Right ventricle myocardium inferior (tissue), 1 donor: ENCODE data around the gene CBLB. TPM values are rescaled to one million over a fixed set of nuclear protein-coding genes. Genes with fewer than 3 reads are reported as not detected.

Experiments
- ATAC-seq: fragments of 200-7000 bp; cut with Tn5 transposase; one replicate; pipeline ENCODE4 v1.9.1; 2020; ENCODE audit warnings: mild to moderate bottlenecking, moderate library complexity
- DNase-seq: peaks from one replicate; pipeline ENCODE4 v3.0.0; 2021; ENCODE audit errors: missing footprints
- intact Hi-C: fragments of 100-400 bp; cut with DNase I; formaldehyde crosslinking; loops from one replicate; pipeline ENCODE4 v1.11.0; 2022
- total RNA-seq: library from RNA; stranded (reverse); fragmentation: NEBNext Ultra II Directional; extraction: Animal tissue kit (Norgen Biotek cat#: 25700); gene quantifications from one replicate; pipeline ENCODE4 v1.2.1, GENCODE V29; 2021
- donor health status: DM: no; HTN: yes; CAD: no; lungs with severe emphysema.

Gene CBLB
- total RNA-seq, 1 donor from 2014 or later: 54.6 TPM

DNA sequence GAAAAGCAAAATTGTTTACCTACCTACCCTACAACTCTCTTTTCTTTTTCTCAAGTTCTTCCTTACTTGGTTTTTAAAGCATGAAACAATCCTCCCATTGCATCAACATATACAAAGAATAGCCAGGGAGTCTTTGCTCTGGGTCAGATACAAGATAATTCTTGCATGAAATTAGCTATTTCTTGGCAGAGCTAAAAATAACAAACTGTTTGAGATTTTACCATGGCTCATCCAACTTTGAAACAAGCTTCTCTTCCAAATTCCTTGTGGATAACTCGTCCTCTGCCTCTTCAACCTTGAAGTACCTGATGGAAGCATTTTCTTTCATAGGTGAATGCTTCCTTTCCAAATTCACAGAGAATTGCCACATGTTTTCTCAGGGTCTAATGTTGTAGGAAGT lies 9.2 kb upstream of the CBLB start:
- ATAC-seq (no peak), DNase-seq (no peak)
- intact Hi-C loops: no loop called here

DNA sequence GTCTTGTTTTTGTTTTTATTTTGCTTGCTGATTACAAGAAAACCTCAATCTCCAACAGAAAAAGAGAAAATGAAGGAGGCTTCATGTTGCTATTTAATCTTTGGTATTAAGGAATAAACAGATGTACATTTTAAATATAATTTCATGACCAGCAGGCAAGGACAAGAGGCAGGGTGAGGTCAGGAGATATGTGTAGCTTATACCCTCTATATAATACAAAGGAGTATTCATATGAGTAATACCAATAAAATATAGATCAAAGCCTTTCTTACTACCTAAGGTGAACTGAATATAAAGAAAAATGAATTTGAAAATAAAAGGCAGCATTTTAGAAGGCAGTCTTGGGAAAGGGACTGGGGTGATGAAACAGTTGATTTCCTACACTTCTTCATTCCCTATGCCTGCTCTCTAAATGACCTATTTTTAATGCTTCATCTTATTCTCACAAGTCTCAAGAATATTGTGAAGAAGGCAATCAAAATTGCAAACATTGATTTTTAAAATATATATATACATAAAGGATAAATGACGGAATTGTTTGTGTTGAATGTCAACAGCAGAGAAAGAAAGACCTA lies 8.6 kb upstream of the CBLB start:
- ATAC-seq: no peak
- intact Hi-C loops: no loop called here

DNA sequence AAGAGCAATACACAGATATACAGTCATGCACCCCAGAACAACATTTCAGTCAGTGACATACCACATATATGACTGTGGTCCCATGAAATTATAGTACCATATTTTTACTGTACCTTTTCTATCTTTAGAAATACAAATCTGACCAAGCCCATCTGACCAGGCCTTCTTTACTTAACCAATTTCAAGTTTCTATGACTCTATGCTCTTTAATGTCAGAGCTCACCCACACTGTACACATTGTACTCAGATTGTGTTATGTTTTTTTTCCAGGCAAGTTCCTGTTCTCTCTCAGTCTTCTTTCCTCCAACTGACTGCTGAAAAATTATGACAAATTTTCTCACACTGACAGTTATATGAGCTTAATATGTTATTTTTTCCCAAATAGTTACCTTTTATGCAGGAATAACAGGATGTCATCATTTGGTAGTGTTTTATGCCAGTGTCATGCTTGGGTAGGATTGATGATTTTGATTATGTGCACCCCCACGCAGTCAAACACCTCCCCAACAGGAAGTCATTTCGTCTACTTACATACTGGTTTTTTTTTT lies 8.0 kb upstream of the CBLB start:
- ATAC-seq (no peak), DNase-seq (no peak)
- intact Hi-C loops: no loop called here

More for the DNA sequence above, 8.6 kb upstream of the CBLB start:
- DNase-seq: no peak

DNA sequence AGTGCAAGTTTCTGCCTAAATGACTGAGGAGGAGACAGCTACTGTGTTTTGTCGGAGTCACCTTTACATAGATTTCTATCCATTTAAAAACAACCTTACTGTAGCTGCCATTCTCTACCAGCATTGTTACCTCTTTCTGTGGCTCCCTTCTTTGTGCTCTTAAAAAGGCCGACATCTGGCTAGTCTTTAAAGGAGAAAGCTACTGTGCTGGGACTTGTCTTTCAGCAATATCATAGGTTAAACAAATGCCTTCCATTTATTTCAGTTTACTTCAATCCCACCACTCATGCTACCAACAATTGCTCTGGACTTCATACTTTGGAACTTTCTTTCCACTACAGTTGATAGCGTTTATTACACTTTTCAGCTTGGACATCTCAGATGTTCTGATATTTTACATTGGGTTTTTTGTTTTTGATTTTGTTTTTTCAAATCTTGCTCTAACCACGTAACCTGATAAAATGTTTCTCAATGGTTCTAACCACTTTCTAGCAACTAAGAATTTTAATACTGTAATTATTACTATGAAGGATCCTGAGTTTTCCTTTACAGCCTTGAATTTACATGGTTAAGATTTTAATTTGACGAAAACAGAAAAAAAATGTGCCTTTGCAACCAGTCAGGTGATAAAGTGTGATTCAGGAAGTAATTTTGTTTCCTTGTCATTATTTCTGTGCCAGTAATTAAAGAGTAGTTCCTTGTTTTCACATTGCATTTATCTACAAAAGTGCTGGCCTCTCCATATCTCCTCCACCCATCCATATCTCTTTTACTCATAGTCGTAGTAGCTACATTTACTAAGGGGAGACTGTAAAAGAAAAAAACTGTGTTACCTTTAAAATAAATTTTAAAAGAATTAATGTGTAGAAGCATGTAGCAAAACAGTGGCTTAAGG lies 1.3 kb upstream of the CBLB start:
- intact Hi-C loops: loop anchor here (2.0 to 5.0 kb wide), 6 partner anchors 37 to 337 kb away; no protein-coding TSS in a partner anchor
- ATAC-seq (no peak), DNase-seq (no peak)

DNA sequence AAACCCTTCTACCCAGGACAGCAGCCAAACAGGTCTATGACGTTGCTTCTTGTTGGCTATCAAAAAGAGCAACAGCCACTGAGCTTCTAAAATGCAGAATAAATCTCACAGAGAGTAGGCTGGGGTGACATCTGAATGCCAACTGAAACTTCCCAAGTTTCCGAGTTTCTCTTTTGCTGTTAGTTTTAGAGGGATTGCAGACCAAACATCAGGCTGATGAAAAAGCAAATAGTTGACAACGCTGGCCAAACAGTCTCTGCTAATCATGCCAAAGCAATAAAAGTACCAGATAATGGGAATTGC lies 670 bp upstream of the CBLB start:
- ATAC-seq: no peak
- no peak for DNase-seq
- intact Hi-C loops: loop anchor here (2.0 to 5.0 kb wide), 6 partner anchors 37 to 338 kb away; no protein-coding TSS in a partner anchor

DNA sequence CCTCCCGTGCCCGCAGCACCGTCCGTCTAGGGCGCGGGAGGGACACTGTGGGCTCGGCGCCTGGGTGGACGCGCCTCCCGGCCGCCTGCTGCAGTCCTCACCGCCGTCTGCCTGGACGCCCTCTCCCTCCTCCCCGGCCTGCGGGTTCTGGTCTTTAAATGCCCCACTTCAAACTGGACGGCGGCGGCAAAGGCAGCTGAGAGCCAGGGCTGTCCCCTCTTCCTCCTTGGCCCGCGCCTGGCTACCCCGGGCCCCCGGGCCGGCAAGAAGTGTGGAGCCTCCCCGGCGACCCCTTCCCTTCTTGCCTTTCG lies 426 bp downstream of the CBLB start:
- intact Hi-C loops: loop anchor here (1.0 to 5.0 kb wide), 7 partner anchors 36 to 339 kb away; no protein-coding TSS in a partner anchor
- DNase-seq: peak; percentile 86

DNA sequence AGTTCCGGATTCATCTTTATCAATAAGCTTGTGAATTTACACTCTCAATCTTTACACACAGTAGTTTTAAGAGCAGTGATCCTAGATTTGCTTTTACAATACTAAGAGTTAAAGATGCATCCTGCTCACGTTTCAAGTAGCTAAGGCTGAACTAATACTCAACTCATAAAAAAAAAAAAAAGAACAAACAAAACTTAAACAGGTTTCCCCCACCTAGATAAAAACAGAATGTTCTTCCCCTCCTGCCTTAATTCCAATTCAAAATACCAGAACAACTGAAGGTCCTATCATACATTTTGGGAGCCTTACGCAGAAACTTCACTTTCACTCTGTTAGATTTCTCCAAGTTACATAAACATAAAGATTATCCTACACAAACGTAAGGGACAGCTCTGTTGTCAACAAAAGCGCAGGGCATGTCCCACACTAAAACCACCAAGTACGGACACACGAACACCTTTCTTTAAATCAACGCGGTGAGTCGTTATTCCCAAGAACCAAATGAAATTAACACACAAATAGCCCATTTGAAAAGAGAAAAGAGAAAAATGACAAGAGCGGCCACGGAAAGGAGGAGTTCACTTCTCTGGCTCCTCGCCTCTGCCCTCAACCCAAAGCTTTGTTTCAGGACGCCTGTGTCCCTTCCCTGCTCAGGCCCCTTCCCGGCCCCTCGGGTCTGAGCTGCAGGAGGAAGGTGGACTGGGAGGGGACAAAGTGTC lies 941 bp downstream of the CBLB start:
- no peak for DNase-seq
- ATAC-seq: no peak
- intact Hi-C loops: loop anchor here (1.0 to 5.0 kb wide), 7 partner anchors 36 to 339 kb away; no protein-coding TSS in a partner anchor

More for the DNA sequence above, 426 bp downstream of the CBLB start:
- peak; percentile 49 for ATAC-seq

DNA sequence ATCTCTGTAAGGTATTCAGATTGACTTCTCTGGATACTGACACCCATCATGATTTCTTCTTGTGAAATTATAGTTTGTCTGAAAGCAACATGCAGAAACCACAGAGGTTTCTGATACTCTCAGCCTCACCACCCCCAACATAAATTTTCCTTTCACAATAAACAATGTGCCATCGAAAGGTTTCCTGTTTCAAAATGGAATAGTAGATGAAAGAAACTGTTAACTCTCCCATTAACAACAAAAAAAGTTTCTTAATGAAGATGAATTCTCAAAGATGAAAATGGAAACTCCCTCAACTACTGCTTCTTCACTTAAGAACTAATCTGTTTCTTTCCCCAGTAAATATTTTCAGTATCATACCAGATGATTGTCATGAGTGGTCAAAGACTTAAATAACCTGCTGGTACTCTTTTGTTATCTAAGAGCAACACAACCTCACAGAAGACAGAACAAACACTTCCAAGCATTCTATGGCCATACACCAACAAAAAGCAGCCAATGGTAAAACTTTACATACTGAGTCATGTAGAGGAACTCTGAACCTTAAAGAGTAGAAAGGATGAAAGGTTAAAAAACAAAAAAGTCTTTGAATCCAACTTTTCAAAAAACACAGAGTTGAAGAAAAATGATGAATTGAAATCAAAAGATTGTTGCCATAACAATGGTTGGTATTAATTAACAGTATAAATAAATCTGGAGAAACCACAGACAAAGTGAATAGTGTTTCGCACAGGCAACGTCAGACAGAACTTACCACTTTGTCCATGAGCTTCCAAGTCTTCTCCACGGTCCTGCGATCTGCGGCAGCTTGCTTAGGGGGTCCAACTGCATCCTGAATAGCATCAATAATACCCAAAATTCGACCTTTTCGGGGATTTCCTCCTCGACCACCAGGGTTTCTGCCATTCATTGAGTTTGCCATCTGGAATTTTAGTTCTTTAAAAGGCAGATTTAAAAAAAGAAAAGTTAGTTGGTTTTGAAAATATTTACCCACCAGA lies 1.9 kb downstream of the CBLB start:
- DNase-seq (no peak), ATAC-seq (no peak)
- intact Hi-C loops: loop anchor here (5.0 kb wide), 5 partner anchors 35 to 340 kb away; no protein-coding TSS in a partner anchor

DNA sequence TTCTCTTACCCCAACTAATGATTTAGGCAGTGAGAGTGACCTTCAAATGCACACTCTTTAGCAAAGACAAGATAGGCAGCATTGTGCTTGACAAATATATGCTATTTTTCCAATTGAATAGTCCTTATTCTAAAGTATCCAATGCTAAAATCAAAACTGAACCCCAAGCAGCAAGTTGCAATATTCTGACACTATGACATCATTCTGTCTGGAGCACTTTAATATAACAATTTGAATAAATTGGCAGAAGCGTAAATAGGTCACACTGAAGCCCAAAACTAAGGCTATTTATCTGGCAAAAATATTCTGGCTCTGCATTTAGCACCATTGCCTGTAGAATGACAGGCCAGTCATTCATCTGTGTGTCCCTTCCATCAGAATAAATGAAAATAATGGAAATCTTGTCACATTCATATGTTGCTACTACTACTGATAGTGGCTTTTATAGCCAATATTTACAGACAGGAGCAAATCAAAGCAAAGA lies 2.9 kb downstream of the CBLB start:
- ATAC-seq: no peak
- no peak for DNase-seq
- intact Hi-C loops: loop anchor here (5.0 kb wide), 5 partner anchors 34 to 341 kb away; no protein-coding TSS in a partner anchor

DNA sequence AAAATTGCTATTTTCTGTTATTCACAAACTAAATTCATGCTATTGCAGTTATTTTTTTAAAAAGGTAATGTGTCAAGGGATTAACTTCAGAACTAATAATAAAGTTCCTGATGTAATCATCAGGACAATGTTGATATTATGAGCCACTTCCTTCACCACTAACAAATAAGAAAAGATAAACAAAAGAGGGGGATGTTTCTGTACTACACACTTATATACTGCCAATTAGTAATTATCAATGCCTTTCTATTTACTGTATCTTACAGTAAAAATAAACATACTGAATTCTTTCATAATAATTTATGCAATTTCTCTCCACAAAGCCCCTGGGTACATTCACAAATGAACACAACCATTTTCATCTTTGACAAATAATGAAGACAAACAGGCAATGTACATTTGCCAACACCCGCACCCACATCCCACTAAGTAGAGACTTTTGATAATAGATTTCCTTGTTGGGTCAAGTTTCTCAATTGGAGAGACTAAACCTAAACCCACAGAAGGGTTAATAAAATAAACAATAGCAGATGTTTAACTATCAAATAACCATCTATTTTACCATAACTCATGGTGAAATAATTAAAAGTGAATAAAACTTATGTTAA lies 3.7 kb downstream of the CBLB start:
- ATAC-seq (no peak), DNase-seq (no peak)
- intact Hi-C loops: loop anchor here (5.0 kb wide), 5 partner anchors 33 to 342 kb away; no protein-coding TSS in a partner anchor

DNA sequence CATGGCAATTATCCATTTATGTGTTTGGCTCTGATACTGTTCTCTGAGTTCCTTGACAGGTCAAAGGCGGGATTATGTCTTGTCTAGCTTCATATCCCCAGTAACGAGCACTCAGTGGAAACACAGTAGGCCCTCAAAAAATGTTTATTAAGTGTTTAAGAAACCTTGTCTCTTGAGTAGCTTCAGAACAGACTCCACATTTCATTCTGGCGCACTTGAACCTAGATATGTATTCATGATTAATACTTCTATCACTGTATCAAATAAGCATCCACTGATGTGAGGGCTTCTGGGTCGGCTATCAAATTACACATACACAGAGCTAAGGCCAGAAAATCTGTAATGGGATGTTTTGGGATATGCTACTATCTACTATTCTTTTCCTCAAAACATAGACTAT lies 4.6 kb downstream of the CBLB start:
- intact Hi-C loops: no loop called here
- no peak for DNase-seq
- ATAC-seq: no peak

DNA sequence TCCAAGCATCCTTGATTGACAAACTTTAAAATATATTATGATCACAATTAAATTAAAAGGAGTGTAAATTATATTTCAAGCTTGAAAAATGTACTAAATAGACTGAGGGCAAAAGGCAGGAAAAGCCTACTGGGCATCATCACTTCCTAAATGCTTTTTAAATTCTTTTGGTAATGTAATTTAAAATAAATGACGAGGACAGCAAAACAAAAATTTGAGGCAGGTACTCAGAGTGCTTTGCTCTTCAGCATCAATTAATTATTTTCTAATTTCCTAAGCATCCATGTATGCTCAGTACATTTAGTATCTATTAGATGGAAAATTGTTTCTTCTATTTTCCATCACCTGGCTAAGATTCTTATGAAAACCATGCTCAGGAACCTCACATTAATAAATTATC lies 5.2 kb downstream of the CBLB start:
- ATAC-seq (no peak), DNase-seq (no peak)
- intact Hi-C loops: no loop called here

DNA sequence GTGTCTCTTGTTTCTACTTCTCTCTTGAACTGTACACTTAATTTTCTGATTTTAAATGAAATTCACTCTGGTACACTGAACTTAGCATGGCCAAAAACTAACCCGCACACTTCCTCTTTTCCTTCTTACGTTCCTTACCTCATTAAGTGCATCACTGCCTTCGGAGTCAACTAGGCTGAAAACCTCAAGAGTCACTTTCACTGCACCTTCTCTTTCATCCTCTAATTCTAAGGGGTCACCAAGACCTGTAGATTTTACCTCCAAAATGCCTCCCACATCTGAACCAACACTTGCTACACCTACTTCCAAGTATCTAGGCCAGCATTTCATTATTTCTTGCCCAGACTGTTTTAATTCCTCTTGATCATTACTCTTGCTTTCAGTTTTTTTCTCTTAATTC lies 6.6 kb downstream of the CBLB start:
- DNase-seq (no peak), ATAC-seq (no peak)
- intact Hi-C loops: no loop called here

DNA sequence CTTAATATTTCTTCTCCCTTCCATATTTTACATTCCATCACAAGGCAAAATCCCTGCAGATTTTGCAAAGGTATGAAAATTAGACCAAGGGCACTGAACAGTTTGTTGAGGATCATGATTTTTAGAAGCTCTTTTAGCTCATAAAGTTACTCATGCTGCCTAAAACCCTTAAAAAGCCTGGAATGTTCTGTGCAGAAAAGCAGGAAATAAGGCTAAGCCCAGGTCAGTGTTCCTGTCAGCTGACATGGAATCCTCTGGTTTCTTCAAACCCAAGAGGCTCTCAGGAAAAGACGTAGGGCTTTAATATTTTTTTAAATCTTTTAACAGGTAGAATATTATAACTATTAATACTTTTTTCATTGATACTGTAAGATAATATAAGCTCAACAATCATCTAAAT lies 8.2 kb downstream of the CBLB start:
- no peak for ATAC-seq
- intact Hi-C loops: no loop called here
- no peak for DNase-seq

DNA sequence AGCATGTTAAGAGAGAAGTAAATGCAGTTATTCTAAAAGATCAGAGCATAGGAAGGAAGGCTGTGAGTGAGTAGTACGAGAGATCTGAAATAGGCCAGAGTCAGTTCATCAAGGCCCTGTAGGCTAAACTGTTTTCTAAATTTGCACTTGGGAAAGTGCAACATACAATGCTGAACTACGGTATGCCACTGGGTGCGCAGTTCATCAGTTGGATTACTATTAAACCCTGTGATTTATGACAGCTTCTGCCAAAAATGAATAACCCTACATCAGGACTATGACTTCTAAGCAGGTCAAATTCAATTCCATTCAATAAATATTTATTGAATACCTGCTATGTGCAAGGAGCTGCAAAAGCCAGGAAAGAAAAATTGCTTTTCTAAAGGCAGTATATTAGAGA lies 10.8 kb downstream of the CBLB start:
- DNase-seq (no peak), ATAC-seq (no peak)
- intact Hi-C loops: no loop called here

DNA sequence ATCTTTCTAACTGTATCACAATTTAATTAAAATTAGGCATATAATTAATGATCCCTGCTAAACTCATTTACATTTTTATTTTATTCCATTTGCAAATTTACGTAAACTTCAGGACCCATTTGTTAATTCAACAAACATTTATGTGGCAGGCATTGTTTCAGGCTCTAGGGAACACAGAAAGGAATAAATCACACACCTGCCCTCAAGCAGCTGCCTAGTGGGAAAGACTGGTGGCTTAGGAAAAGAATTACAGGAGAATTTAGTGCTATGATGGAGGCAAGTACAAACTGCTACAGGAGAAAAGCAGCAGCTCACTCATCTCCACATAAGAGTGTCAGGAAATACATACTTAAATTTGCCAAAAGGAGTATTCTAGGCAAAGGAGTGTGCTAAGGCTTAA lies 11.2 kb downstream of the CBLB start:
- ATAC-seq (no peak), DNase-seq (no peak)
- intact Hi-C loops: no loop called here

DNA sequence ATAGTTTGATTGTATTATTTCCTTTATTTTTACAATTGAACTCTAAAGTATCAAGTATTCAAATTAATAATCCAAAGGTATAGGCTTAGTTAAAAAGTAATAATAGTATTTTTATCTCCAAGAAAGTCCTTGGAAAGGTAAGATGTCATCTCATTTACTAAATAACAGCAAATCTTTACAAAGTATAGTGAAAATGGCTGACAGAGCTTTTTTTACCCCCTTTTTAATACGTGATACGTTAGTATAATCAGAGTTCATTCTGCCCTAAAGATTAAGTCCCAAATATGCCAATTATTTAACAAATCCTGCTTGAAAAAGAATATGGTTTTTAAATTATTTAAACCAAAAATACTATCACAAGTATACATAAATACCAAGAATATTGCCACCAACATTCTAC lies 12.2 kb downstream of the CBLB start:
- intact Hi-C loops: no loop called here
- ATAC-seq (no peak), DNase-seq (no peak)
